HG03039 (cell line): ENCODE results near the gene BET1L.

Source experiments
- ATAC-seq: cut with Tn5 transposase; IDR thresholded peaks from one replicate; pipeline ENCODE4 v1.9.1; 2021; ENCODE audit warnings: mild to moderate bottlenecking, moderate library complexity; ENCODE audit not compliant: unreplicated experiment

The BET1L gene

DNA sequence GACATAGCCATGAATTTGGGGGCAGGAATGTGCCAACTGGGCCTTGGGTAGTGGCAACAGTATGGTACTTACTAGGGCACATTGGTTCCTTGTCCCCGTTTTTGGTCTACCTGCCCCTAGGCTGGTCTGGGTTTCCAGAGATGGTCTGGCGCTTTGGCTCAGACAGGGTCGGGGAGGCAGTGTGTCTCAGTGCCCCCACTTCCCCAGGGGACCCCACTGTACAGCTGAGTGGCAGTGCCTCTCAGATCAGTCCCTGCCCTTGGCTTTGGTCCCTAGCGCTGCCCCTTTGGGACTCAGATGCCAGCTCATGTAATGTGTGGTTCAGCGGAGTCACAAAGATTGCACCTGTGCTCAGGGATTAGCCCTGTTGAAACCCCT is 3.6 kb upstream of the BET1L start:
- ATAC-seq, result no peak

DNA sequence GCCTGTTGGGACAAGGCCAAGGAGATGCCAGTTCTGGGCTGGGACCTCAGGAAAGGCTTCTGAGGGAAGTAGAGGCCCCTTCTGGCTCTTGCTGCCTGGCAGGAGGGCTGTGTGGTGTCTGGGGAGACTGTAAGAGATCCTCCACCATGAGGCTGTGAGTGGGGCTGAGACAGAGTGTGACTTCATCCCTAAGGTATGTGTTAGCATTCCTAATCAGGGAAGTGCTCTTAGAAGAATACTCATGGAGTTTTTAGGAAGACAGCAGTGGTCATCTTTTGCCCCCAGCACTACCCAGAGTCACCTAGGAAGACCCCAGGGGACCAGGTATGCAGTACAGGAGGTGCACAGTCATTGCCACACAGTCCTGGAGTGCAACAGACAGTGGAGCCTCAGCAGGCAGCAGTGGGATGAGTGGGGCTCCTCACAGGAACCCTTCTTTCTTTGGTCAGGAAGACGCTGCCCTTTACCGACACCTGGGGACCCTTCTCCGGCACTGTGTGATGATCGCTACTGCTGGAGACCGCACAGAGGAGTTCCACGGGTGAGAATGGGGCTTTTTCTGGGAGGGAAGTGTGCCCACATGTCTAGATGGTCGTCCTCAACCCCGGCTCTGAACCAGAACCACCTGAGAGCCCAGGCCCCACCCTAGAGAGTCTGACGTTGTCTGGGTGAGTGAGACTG is 3.1 kb upstream of the BET1L start:
- no peak for ATAC-seq

DNA sequence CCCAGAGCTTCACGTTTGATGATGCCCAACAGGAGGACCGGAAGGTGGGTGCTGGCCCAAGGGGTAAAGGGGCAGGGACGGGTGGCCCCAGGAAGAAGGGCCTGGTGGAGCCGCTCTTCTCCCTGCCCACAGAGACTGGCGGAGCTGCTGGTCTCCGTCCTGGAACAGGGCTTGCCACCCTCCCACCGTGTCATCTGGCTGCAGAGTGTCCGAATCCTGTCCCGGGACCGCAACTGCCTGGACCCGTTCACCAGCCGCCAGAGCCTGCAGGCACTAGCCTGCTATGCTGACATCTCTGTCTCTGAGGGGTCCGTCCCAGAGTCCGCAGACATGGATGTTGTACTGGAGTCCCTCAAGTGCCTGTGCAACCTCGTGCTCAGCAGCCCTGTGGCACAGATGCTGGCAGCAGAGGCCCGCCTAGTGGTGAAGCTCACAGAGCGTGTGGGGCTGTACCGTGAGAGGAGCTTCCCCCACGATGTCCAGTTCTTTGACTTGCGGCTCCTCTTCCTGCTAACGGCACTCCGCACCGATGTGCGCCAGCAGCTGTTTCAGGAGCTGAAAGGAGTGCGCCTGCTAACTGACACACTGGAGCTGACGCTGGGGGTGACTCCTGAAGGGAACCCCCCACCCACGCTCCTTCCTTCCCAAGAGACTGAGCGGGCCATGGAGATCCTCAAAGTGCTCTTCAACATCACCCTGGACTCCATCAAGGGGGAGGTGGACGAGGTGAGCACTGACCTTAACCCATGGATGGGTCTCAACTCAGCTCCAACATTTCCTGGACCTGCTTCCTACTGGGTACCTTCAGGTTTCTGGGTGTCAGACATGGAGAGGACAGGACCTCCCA is 2.3 kb upstream of the BET1L start:
- no peak for ATAC-seq

DNA sequence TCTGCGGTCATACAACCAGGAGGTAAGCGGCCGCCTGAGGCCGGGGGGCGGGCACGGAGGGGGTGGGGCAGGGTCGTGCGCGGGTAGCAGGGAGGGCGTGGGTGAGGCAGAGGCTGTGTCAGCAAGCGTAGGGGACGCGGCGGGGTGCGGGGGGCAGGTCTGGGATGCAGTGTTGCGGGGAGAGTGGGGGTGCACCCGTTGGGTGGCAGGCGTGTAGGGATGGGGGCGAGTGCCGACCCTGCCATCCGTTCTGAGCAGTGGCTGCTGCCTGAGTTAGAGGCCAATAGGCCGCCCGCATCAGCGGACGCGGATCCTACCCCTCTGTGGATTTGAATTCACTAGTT is 1.7 kb upstream of the BET1L start:
- ATAC-seq, result no peak

GRCh38 chr11:208181-208916 is 1.1 kb upstream of the BET1L start:
- no peak for ATAC-seq

DNA sequence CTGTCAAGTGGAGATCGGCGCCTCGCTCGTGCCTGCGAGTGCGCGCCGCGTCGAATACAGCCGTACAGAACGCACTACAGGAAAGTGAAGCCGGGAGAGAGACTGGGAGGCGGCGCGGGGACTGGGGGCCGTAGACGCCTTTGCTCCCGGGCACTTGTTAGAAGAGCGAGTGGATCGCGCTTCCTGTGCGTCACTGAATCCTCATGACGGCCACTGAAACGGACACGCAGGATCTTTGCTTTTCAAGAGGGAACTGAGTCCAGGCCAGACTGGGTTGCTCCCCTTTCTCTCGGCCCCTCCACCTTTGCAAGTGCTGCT is 623 bp upstream of the BET1L start:
- ATAC-seq, result no peak

DNA sequence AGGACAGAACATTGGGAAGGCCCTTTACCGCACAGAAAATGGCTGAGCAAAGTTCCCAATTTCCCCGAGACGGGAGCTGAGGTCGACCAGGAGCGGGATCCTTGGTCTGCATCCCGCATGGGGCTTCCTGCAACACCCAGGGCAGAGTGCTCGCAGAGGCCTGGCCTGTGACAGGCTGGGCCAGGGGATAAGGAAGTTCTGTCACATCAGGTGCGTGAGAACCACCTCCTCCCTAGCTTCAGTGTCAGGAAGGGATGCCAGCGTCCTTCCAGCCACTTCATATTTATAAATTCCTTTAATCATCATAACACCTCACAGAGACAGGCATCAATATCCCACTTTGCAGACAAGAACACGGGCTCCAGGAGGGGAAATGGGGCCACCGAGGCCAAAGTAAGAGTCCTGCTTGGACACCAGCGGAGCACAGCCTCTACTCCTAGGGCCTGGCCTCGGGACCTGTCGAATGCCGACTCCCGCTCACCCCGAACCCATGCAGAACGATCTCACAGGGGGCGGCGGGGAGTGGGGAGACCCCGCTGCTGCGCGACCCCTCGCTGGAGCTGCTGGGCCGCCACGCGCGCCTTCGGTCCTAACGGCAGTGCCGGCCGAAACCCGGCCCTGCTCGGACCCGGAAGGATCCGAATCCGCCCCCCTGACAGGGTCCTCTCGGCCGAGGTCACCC is 532 bp downstream of the BET1L start:
- ATAC-seq, result peak; percentile 21

GRCh38 chr11:206002-206384 is 1.2 kb downstream of the BET1L start:
- ATAC-seq, result no peak

- ATAC-seq, result no peak
Measured at GRCh38 chr11:205221-206001, 1.8 kb downstream of the BET1L start.

DNA sequence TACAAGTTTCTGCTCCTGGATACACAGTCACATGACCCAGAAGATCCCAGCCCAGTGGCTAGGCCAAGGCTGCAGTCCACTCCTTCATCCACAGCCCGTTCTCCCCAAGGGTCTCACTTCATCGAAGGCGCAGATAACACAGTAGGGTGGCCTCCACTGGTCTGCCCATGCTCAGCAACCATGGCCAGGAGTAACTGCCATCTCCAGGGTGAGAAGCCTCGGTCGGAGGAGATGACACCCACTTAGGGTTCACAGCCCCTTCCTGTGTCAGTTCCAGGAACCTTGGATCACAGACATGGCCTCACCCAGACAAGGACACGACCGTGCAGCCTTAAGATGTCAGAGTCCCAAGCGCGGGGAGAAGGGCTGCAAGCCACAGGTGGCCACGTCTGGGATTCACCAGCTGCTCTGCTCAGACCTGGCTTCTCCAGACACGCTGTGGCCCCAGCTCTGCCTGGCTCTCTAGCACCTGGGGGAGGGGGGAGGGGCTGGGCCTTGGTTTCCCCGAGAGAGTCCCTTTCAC is 2.6 kb downstream of the BET1L start:
- ATAC-seq, result no peak

GRCh38 chr11:203945-204586 is 3.1 kb downstream of the BET1L start:
- ATAC-seq, result no peak

GRCh38 chr11:203056-203944 is 3.9 kb downstream of the BET1L start:
- ATAC-seq, result no peak

DNA sequence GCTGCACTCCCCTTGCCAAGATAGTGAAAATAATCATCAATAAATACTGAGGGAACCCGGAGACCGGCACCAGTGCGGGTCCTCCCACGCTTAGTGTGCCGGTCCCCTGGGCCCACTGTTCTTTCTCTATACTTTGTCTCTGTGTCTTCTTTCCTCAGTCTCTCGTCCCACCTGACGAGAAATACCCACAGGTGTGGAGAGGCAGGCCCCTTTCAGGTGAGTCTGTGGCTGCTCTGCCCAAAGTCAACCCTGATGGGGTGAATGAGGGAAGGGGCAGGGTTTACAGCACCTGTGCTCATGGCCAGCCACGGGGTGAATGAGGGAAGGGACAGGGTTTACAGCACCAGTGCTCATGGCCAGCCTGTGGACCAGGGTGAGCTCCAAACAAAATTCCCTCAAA is 4.7 kb downstream of the BET1L start:
- ATAC-seq, result no peak

DNA sequence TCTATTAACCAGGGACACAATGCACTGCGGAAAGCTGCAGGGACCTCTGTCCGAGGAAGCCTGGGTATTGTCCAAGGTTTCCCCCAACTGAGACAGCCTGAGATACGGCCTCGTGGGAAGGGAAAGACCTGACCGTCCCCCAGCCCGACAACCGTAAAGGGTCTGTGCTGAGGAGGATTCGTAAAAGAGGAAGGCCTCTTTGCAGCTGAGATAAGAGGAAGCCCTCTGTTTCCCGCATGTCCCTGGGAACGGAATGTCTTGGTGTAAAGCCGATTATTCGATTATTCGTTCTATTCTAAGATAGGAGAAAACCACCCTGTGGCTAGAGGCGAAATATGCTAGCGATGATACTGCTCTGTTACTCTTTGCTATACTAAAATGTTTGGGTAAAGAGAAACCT is 5.2 kb downstream of the BET1L start:
- ATAC-seq, result no peak

- no peak for ATAC-seq
Measured at GRCh38 chr11:200224-201003, 6.8 kb downstream of the BET1L start.

DNA sequence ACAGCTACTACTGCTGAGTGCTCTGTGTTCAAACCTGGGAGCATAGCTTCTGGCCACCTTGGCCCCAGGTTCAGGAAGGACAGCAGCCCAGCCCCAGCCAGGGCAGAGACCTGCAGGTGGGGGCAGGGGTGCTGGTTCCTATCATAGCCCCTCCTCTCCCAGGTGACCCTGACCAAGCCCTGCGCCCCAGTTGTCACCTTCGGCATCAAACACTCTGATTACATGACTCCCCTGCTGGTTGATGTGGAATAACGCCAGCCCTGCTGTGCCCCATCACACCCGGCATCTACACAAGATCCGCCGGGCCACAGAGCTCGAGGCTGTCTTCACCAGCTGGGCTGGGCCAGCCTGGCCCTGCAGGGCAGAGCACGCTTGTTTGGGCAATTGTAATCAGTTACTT is 7.4 kb downstream of the BET1L start:
- ATAC-seq, result no peak

DNA sequence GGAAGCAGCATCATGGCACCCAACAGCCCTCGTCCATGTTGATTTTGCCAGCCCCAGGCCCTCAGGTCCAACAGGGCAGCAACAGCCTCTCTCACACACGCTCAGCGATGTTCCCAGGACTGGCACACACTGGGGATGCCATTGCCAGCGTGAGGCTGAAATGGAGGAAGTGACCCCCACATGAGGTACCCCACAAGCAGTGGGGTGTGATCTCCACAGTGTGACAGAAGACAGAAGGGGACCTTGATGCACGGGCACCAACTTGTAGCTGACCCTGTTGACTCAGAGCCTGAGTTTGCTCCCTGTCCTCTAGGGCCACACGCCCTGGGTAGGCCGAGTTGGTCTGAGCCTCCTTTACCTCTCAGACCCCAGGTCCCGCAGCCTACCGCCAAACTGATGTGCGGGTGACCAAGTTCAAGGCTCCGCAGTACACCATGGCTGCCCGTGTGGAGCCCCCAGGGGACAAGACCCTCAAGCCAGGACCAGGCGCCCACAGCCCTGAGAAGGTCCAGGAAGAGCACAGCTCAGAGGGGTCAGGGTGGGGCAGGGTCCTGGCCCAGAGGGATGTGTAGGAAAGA is 8.1 kb downstream of the BET1L start:
- ATAC-seq, result no peak

DNA sequence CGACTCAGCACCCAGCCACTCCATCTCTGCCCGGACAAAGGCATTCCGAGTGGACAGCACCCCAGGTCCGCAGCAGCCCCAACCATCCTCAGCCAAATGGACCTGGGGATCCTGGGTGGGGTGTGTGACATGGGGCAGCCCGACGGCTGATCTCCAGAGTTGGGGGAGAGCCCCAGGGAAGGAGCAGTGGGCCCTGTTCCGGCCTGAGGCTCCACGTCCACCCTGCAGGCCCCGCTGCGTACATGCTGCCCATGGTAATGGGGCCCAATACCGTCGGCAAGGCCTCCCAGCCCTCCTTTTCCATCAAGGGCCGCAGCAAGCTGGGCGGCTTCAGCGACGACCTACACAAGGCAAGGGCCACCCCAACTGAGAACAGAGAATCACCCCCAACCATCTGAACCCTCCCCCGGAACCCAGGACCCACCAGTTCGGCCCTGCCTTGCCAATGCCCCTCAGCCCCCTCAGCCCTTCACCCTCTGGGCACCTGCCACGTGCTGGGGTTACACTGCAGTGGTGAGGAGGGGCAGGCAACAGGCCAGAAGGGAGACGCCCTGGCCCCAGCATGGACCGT is 8.9 kb downstream of the BET1L start:
- no peak for ATAC-seq
